HepG2 (cell line): ENCODE data around the gene NBEAL1. TPM values are rescaled to one million over a fixed set of nuclear protein-coding genes. Genes with fewer than 3 reads are reported as not detected.
A peak's percentile ranks its signal among the peaks of the same experiment; 100 is the strongest.

ENCODE experiments used
- DMTF1 ChIP-seq: sonication (generic); formaldehyde crosslinking; IDR thresholded peaks from 2 replicates; pipeline ENCODE4 v1.4.0; 2020; ENCODE audit warnings: mild to moderate bottlenecking, missing genetic modification reagents
- ETV6 ChIP-seq: sonication (generic); formaldehyde crosslinking; conservative IDR thresholded peaks from 2 replicates; pipeline ENCODE4 v1.4.0; 2020; ENCODE audit warnings: missing genetic modification reagents
- FOXP4 ChIP-seq: sonication (generic); formaldehyde crosslinking; IDR thresholded peaks from 2 replicates; pipeline ENCODE4 v1.4.0; 2020; ENCODE audit warnings: missing genetic modification reagents
- HIC2 ChIP-seq: sonication (generic); formaldehyde crosslinking; IDR thresholded peaks from 2 replicates; pipeline ENCODE4 v1.9.0; 2022; ENCODE audit warnings: low read depth, missing genetic modification reagents
- PCBP1 ChIP-seq: fragments of 200-400 bp; formaldehyde crosslinking; IDR thresholded peaks from 2 replicates; pipeline ENCODE4 v1.6.1; 2017; ENCODE audit warnings: mild to moderate bottlenecking, low read depth, low read length, borderline replicate concordance
- ZNF12 ChIP-seq: sonication (generic); formaldehyde crosslinking; IDR thresholded peaks from 2 replicates; pipeline ENCODE4 v1.5.0; 2020; ENCODE audit warnings: missing genetic modification reagents
- ZNF430 ChIP-seq: sonication (generic); formaldehyde crosslinking; IDR thresholded peaks from 2 replicates; pipeline ENCODE4 v1.9.0; 2021; ENCODE audit warnings: mild to moderate bottlenecking, missing genetic modification reagents
- ZNF550 ChIP-seq: sonication (generic); formaldehyde crosslinking; IDR thresholded peaks from 2 replicates; pipeline ENCODE4 v1.4.0; 2020; ENCODE audit warnings: mild to moderate bottlenecking, missing genetic modification reagents, borderline replicate concordance
- ZNF569 ChIP-seq: sonication (generic); formaldehyde crosslinking; IDR thresholded peaks from 2 replicates; pipeline ENCODE4 v1.5.0; 2020; ENCODE audit warnings: mild to moderate bottlenecking, missing genetic modification reagents, moderate library complexity, borderline replicate concordance
- ZNF777 ChIP-seq: sonication (generic); formaldehyde crosslinking; IDR thresholded peaks from 2 replicates; pipeline ENCODE4 v1.4.0; 2020; ENCODE audit warnings: missing genetic modification reagents
- polyA plus RNA-seq, 8 experiments: library from polyadenylated mRNA; depleted of rRNA in 3 of 8; stranded (reverse) in 7 of 8; unstranded in 1 of 8; fragments of >200 nt; fragmentation: Illumina TruSeq in 4 of 8; extraction: Trizol in 4 of 8; gene quantifications; 2 replicates each; pipeline versions ENCODE4 v1.2.1 to v1.2.3, GENCODE V29; 2011 to 2016; ENCODE audit warnings: low read depth in 4 of 8, missing spikeins in 1 of 8, mixed read lengths in 1 of 8; ENCODE audit not compliant: insufficient read depth in 1 of 8
- total RNA-seq, 5 experiments: library from RNA; depleted of rRNA; stranded (reverse); fragments of >200 nt; fragmentation: Illumina TruSeq; extraction: Trizol; gene quantifications; 2 replicates each; pipeline ENCODE4 v1.2.3, GENCODE V29; 2016; ENCODE audit warnings: low read depth in 1 of 5
- TF ChIP-seq, protein P1 (sequence below): sonication (generic); formaldehyde crosslinking; IDR thresholded peaks from 2 replicates; pipeline ENCODE4 v1.4.0; 2020; ENCODE audit warnings: missing genetic modification reagents, borderline replicate concordance

Gene NBEAL1
- total and polyA plus RNA-seq, 2 of the 13 experiments (the other 11 are each of a cell fraction or from before 2014, with no cell fraction given), result 6.4 to 15.7 TPM

DNA sequence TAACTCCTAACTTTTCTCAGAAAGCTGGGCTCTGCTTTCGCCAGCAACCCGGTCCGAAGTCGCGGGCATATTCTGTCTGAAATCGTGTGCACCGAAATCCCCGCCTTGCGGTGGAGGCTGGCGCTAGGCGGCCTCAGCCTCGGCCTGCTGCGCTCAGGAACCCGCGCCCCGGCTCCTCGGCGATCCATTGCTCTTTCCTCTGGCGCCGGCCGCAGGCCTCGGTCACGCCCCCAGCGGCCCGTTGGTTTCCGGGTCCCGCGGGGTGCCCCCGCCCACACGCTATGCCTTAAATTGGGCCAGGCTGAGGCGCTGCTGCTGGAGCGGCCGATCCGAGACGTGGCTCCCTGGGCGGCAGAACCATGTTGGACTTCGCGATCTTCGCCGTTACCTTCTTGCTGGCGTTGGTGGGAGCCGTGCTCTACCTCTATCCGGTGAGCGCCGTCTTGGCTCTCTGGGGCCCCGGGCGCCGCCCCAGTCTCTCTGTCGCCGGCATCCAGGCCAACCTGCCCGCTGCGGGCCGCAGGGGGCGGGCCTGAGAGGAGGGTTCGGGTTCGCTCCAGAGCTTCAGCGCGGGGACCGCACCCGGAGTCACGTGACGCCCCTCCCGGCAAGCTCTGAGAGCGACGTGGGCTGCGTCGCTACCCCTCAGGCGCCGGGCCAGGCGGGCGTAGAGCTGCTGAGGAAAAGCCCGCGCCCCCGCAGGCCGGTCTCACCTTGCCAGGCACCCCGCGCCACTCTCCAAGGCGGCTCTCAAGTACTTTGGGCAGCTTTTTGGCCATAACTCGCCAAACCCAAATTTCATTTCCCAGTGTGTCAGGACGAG is 224.2 kb downstream of the NBEAL1 start, which contains the start of gene CYP20A1 (continued):
- TF ChIP-seq ZNF430 (CRISPR knock-in tag) (peak; percentile 99), ZNF550 (no peak), ZNF12 (CRISPR knock-in tag) (peak; percentile 94), ETV6 (CRISPR knock-in tag) (0 out of 2 replicates have a peak, but pooled peaks have one; percentile 44), DMTF1 (CRISPR knock-in tag) (no peak), HIC2 (CRISPR knock-in tag) (peak; percentile 42; the same call in 1 of the 2 replicates), ZNF777 (CRISPR knock-in tag) (peak; percentile 97), PCBP1 (0 out of 2 replicates have a peak, but pooled peaks have one; percentile 78), ZNF569 (CRISPR knock-in tag) (no peak), FOXP4 (CRISPR knock-in tag) (peak; percentile 77)
- TF ChIP-seq, protein P1, sequence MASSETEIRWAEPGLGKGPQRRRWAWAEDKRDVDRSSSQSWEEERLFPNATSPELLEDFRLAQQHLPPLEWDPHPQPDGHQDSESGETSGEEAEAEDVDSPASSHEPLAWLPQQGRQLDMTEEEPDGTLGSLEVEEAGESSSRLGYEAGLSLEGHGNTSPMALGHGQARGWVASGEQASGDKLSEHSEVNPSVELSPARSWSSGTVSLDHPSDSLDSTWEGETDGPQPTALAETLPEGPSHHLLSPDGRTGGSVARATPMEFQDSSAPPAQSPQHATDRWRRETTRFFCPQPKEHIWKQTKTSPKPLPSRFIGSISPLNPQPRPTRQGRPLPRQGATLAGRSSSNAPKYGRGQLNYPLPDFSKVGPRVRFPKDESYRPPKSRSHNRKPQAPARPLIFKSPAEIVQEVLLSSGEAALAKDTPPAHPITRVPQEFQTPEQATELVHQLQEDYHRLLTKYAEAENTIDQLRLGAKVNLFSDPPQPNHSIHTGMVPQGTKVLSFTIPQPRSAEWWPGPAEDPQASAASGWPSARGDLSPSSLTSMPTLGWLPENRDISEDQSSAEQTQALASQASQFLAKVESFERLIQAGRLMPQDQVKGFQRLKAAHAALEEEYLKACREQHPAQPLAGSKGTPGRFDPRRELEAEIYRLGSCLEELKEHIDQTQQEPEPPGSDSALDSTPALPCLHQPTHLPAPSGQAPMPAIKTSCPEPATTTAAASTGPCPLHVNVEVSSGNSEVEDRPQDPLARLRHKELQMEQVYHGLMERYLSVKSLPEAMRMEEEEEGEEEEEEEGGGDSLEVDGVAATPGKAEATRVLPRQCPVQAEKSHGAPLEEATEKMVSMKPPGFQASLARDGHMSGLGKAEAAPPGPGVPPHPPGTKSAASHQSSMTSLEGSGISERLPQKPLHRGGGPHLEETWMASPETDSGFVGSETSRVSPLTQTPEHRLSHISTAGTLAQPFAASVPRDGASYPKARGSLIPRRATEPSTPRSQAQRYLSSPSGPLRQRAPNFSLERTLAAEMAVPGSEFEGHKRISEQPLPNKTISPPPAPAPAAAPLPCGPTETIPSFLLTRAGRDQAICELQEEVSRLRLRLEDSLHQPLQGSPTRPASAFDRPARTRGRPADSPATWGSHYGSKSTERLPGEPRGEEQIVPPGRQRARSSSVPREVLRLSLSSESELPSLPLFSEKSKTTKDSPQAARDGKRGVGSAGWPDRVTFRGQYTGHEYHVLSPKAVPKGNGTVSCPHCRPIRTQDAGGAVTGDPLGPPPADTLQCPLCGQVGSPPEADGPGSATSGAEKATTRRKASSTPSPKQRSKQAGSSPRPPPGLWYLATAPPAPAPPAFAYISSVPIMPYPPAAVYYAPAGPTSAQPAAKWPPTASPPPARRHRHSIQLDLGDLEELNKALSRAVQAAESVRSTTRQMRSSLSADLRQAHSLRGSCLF (CRISPR knock-in tag), result peak; percentile 67; the same call in 1 of the 2 replicates
